SH-SY5Y (cell line): Measurements from ENCODE around the gene BFAR.
"Not testable (repeated sequence)": the region's sequence is repeated elsewhere in the genome, so short reads cannot be mapped to it uniquely, and the experiment has no call there.

Experiments
- GATA2 ChIP-seq: IDR thresholded peaks from 2 replicates; pipeline ENCODE4 v1.6.1; 2011; ENCODE audit warnings: mild to moderate bottlenecking, low read depth, low read length
- GATA3 ChIP-seq: IDR thresholded peaks from 2 replicates; pipeline ENCODE4 v1.6.1; 2011; ENCODE audit warnings: low read depth, mild to moderate bottlenecking, low read length, moderate library complexity

BFAR gene

DNA sequence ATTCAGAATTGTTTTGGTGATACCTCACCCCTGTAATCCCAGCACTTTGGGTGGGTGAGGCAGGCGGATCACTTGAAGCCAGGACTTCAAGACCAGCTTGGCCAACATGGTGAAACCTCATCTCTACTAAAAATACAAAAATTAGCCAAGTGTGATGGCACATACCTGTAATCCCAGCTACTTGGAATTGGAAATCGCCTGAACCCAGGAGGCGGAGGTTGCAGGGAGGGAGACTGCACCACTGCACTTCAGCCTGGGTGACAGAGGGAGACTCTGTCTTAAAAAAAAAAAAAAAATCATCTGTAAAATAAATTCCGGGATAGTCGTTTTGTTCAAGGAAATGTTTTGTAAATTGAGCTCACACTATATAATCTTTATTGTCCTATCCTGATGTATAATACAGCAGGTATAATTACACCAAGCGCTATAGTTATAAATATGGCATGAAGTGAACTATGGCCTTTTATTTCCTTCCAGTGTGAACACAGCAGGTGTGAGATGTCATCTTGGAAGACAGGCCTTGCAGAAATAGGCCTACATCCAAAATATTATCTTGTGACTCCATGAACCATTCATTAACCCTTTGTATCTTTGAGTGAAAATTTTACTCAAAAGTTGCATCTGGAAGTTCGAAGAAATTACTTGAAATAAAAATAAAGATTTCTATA lies 35.9 kb downstream of the BFAR start:
- TF ChIP-seq GATA3 (no peak), GATA2 (no peak)

DNA sequence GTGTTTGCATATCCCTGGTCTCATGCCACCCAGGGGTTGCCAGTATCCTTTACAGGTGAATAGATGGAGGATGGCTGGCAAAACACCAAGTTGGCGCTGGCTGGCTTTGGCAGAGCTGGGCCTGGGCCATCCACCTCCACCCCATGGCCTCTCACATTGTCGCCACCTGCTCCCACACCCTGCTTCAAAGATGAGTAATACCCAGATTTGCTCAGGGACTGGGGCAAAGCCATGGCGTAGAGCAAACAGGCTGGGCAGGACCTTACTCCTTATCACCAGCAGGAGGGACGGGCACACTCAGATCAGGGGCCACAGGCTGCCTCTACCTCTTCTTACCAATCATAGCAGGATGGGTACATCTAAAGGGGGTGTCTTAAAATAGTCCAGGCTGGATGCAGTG lies 37.0 kb downstream of the BFAR start:
- TF ChIP-seq GATA2 (no peak), GATA3 (no peak)

DNA sequence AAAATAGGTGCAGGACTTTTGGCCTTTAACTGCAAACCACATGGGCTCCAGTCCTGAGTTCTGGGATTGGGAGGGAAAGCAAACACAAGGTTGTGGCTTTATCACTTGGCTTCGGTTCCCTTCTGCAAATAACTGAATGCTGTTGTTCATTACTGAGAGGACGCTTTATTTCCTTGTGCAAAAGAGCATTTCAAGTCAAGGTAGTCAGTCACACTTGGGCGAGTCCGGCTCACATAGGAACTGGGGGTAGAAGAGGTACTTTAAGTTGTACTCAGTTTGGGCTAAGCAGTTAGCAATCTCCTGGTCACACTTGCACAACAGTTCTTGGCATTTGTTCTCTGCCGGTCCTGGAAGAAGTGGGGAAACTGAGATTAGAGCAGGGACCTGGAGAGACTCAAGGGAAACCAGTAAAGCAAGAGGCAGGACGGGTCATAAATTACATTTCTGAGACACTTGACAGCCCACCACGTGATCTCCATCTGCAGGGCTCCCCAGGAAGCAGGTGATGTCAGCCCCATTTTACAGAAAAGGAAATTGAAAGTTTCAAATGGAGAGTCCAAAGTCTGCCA lies 39.7 kb downstream of the BFAR start:
- TF ChIP-seq GATA2 (no peak), GATA3 (no peak)

DNA sequence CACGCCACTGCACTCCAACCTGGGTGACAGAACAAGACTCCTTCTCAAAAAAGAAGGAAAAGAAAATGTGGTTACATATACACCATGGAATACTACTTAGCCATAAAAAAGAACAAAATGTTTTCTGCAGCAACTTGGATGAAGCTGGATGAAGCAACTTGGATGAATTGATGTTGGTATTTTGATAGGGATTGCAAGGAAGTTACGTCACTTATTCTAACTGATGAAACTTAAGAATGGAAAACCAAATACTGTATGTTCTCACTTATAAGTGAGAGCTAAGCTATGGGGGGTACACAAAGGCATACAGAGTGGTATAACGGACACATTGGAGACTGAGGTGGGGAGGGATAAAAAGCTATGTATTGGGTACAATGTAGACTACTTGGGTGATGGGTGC lies 43.9 kb downstream of the BFAR start:
- no peak for TF ChIP-seq GATA2
- no peak for TF ChIP-seq GATA3

DNA sequence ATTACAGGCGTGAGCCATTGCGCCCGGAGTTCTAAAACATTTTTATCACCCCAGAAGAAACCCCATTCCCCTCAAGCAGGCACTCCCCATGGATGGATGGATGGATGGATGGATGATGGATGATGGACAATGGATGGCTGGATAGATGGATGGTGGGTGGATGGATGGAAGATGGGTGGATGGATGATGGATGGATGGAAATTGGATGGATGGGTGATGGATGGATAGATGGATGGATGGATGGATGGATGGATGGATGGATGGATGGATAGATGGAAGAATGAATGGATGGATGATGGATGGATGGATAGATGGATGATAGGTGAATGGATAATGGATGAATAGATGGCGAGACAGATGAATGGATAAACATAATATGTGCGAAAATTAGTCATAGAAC lies 44.9 kb downstream of the BFAR start:
- TF ChIP-seq GATA3: no peak
- TF ChIP-seq GATA2: no peak

DNA sequence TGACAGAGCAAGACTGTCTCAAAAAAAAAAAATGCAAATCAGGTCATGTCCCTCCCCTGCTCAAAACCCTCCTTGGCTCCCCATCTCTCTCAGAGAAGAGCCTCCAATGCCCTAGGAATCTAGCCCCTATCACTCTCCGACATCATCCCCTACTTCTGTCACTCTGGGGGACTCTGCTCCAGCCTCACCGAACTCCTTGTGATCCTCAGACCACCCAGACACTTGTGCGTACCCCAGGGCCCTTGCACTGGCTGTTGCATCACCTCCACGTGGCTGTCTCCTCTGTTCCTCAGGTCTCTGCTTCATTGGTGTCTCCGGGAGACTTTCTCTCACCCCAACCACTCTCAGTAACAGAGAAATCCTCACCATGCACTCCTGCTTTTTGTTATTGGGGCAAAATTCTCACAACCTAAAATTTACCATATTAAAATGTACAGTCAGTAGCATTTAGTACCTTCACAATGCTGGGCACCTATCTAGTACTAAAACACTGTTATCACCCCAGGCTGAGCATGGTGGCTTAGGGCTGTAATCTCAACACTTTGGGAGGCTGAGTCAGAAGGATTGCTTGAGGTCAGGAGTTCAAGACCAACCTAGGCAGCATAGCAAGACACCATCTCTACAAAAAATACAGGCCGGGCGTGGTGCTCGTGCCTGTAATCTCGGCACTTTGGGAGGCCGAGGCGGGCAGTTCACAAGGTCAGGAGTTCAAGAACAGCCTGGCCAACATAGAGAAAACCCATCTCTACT lies 46.2 kb downstream of the BFAR start:
- no peak for TF ChIP-seq GATA2
- TF ChIP-seq GATA3: no peak

DNA sequence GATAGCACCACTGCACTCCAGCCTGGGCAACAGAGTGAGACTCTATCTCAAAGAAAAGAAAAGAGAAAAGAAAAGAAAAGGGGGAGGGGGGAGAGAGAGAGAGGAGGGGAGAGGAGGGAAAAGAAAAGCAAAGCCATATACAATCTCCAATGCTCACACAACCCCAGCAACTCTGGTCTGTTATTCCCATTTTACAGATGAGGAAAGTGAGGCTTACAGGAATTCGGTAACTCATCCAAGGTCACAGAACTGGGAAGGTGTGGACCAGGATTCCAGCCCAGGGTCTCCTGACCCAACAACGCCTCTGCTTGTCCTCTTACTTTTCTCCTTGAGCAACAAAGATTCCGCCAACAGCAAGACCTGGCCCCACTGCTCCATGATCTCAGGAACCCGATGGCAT lies 48.4 kb downstream of the BFAR start:
- no peak for TF ChIP-seq GATA3
- no peak for TF ChIP-seq GATA2

DNA sequence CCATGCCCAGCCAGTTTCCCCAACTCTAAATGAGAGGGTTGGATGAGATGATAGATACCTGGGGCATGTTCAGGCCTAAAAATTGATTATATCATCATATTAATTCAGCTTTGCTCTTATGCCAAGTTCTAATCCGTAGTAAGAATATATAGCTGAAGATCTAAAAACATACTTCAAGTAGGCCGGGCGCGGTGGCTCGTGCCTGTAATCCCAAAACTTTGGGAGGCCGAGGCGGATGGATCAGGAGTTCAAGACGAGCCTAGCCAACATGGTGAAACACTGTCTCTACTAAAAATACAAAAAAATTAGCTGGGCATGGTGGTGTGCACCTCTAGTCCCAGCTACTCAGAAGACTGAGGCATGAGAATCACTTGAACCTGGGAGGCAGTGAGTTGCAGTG lies 49.4 kb downstream of the BFAR start:
- TF ChIP-seq GATA2: no peak
- no peak for TF ChIP-seq GATA3

DNA sequence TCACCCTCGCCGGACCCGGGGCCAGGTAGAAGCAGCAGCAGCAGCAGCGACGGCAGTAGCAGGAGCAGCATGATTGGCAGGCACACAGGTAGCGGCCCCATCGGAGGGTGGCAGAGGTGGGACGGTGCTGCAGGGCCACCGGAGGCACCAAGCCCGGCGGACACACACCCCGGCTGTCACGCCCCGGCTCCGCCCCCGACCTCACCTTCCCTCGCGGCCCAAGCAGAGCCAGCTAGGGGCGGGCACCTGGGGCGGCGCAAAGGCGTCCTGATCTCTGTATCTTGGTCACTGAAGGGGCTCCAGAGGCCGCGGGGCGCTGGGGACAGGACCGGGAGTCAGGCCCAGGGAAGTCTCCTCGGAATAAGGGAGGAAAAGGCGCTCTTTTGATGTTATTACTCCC lies 61.4 kb downstream of the BFAR start, which contains the start of gene PLA2G10:
PLA2G10 (minus strand) TSS at position 180 of the 400 bp plus-strand sequence; CDS start at position 101, 79 bp downstream.
- TF ChIP-seq GATA3, GATA2: not testable (repeated sequence)

DNA sequence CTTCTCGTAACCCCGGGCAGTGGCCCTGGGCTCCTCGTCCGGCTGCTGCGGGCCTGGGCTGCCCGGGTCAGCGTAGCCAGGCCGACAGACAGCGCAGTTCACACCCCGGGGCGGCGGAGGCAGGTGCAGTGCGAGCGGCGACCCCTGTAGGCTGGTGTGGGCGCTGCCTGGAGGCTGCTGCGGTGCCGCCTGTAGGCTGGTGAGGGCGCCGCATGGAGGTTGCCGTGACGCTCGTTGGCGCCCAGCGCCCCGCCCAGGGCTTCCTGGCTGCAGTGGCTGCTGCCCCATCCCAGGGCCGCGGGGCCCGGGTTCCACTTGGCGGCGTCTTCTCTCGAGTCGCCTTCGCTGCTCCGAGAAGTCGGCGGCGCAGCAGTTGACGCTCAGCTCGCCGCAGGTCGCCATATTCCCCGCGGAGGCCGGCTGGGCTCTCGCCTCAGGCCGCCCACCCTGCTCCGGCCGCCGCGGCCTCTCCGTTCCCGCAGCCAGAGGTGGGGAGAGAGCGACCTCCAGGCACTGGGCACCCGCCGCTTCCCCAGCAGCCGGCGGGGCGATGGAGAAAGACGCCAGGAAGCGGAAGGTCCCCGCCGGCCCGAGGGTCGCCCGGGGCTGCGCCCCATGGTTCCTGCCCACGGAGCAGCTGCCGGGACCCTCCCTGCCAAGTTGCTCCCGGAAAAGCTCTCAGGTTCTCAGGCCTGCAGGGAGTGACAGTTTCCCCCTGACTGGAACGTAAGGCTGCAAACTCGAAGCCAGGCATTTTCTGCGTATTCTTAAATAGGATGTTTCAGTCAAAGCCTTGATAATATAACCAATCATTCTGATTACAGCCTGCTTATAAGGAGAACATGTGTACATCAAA lies 70.6 kb downstream of the BFAR start, which contains the start of gene NPIPA3:
NPIPA3 (plus strand) TSS at position 256 of the 856 bp plus-strand sequence. CDS start 5,533 bp downstream, outside the sequence.
- TF ChIP-seq GATA3, GATA2: not testable (repeated sequence)
